ENCODE results near the gene CDK1. TPM values are rescaled to one million over a fixed set of nuclear protein-coding genes. Genes with fewer than 3 reads are reported as not detected.
A peak's percentile ranks its signal among the peaks of the same experiment; 100 is the strongest.

The CDK1 gene
- total RNA-seq, 3 donors from 2014 or later, result 2.7 to 21.2 (median 6.6) TPM

DNA sequence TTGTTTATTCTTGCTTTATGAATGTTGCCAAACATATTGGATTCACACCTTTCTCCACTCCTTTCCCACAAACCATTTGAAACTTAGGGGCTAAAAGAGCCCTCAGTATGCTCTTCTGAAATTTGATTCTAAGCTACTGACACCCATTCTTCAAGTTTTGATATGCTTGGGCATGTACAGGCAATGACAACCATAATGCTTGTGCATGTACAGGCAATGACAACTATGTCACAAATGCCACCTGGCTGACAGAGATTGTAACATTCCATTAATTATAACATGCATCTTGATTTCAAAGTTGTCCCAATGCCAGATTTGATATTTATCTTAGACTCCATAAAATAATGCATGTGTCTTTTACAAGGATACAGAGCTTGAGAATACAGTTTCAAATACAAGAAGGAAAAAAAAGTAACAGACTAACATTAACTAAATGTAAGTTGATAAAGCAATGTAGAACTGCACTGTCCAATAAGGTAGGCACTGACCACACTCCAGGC lies 17.5 kb upstream of the CDK1 start:
- Histone ChIP-seq H3K9me3 (no peaks in the 10 kb centered on the region), H3K4me3 (no peak overlapping the region), H3K36me3 (ENCODE audit: low read depth) (no peaks in the 10 kb centered on the region), H3K4me1 (ENCODE audit: low read depth) (no peaks in the 10 kb centered on the region)
- no peak for ATAC-seq
- TF ChIP-seq, protein P1, sequence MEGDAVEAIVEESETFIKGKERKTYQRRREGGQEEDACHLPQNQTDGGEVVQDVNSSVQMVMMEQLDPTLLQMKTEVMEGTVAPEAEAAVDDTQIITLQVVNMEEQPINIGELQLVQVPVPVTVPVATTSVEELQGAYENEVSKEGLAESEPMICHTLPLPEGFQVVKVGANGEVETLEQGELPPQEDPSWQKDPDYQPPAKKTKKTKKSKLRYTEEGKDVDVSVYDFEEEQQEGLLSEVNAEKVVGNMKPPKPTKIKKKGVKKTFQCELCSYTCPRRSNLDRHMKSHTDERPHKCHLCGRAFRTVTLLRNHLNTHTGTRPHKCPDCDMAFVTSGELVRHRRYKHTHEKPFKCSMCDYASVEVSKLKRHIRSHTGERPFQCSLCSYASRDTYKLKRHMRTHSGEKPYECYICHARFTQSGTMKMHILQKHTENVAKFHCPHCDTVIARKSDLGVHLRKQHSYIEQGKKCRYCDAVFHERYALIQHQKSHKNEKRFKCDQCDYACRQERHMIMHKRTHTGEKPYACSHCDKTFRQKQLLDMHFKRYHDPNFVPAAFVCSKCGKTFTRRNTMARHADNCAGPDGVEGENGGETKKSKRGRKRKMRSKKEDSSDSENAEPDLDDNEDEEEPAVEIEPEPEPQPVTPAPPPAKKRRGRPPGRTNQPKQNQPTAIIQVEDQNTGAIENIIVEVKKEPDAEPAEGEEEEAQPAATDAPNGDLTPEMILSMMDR (IDR thresholded peaks at IDR 0.05), result no peak
- intact Hi-C loops (cut with DNase I, micrococcal nuclease), result no loop called here
- no peak for DNase-seq

DNA sequence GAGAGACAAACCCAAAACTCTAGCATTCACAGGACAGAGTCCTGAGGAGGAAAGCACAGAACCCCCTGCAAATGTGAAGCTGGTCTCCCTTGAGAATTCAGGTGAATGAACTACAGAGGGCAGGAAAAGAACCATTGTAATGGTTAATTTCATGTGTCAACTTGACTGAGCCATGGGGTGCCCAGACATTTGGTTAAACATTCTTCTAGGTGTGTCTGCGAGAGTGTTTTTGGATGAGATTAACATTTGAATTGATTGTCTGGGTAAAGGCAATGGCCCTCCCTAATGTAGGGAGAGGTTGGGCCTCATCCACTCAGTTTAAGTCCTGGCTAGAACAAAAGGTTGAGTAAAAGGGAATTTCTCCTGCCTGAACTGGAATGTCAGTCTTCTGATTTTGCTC lies 15.7 kb upstream of the CDK1 start:
- ATAC-seq, result no peak
- TF ChIP-seq, protein P1 (IDR thresholded peaks at IDR 0.05), result no peak
- Histone ChIP-seq H3K36me3 (ENCODE audit: low read depth) (no peaks in the 10 kb centered on the region), H3K9me3 (no peaks in the 10 kb centered on the region), H3K4me1 (ENCODE audit: low read depth) (no peaks in the 10 kb centered on the region), H3K4me3 (no peak overlapping the region)
- intact Hi-C loops (cut with DNase I, micrococcal nuclease), result no loop called here
- no peak for DNase-seq

DNA sequence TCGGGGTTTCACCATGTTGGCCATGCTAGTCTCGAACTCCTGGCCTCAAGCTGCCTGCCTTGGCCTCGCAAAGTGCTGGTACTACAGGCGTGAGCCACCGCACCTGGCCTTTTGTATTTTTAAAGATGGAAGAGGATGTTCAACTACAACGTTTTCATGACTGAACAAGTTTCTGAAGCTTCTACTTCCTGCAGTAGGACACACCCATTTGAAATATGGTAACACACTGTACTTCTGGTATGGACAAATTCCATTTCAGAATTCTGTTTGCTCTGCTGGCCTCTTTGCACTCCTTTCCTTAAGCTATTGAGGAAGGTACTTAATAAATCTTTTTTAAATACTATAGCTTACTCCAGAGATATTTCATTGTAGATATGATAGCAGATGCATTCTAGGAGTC lies 10.9 kb upstream of the CDK1 start:
- Histone ChIP-seq H3K4me1 (ENCODE audit: low read depth) (no peaks in the 10 kb centered on the region), H3K4me3 (no peak overlapping the region), H3K36me3 (ENCODE audit: low read depth) (no peaks in the 10 kb centered on the region), H3K9me3 (no peaks in the 10 kb centered on the region)
- DNase-seq, result no peak
- intact Hi-C loops (cut with DNase I, micrococcal nuclease), result loop anchor here in 1 of 2 donors (5.0 kb wide), 1 partner anchor 120 kb away; no protein-coding TSS in a partner anchor
- ATAC-seq, result peak; percentile 73
- TF ChIP-seq, protein P1 (IDR thresholded peaks at IDR 0.05), result no peak

DNA sequence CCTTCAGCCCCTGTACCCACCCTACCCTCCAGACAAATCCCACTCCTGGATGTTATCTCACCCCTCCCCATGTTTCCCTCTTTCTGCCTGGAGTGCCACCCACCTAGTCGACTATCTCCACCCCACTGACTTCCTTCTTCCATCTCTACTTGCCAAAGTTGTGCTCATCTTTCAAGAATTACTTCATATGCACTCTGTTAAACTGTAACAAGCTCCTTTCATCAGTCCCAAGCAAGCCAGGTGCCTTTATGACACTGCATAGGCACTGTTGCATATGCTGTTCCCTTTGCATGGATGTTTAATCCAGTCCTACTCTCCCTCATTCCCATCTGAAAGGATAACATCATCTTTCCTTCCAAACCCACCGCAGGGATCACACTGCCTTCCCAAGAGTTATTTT lies 8.9 kb upstream of the CDK1 start:
- no peaks in the 10 kb centered on the region for H3K9me3 ChIP-seq
- peak; percentile 29 for ATAC-seq
- no peak overlapping the region for H3K4me3 ChIP-seq
- no peak for DNase-seq
- no peaks in the 10 kb centered on the region for H3K36me3 ChIP-seq (ENCODE audit: low read depth)
- no peaks in the 10 kb centered on the region for H3K4me1 ChIP-seq (ENCODE audit: low read depth)
- intact Hi-C loops (cut with DNase I, micrococcal nuclease), result loop anchor here in 1 of 2 donors (5.0 kb wide), 1 partner anchor 122 kb away; no protein-coding TSS in a partner anchor
- TF ChIP-seq, protein P1 (IDR thresholded peaks at IDR 0.05), result no peak

DNA sequence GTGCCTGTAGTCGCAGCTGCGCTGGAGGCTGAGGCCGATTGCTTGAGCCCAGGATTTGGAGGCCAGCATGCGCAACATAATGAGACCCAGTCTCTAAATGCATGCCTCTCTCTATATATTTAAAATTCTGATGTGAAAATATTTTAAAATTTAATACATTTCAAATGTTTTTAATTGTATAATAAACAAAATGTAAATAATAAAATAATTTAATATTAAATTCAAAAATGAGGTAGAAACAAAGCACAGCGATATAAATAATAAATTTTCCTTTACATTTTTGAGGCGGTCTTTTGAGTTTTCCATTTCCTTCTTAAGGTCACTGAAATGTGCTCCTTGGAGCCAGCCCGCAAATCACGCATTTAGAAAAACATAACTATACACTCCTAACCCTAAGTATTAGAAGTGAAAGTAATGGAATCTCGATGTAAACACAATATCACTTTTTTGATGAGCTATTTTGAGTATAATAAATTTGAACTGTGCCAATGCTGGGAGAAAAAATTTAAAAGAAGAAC lies 523 bp upstream of the CDK1 start:
- intact Hi-C loops (cut with DNase I, micrococcal nuclease), result no loop called here
- peak; percentile 1 for ATAC-seq
- TF ChIP-seq, protein P1 (IDR thresholded peaks at IDR 0.05), result no peak

More for the DNA sequence above, 523 bp upstream of the CDK1 start:
- Histone ChIP-seq H3K4me3 (peak overlapping the region; percentile 38), H3K36me3 (ENCODE audit: low read depth) (no peaks in the 10 kb centered on the region), H3K4me1 (ENCODE audit: low read depth) (peaks cover 11% of the 10 kb centered on the region), H3K9me3 (no peaks in the 10 kb centered on the region)
- DNase-seq, result no peak

Measured in mucosa of descending colon (tissue), 3 donors.